Psoas muscle (tissue), 8 donors: ENCODE measurements around the gene GPC6. TPM values are rescaled to one million over a fixed set of nuclear protein-coding genes. Genes with fewer than 3 reads are reported as not detected.

ENCODE experiments used
- ATAC-seq, 4 donors: fragments of 200-7000 bp; cut with Tn5 transposase; one replicate each; pipeline ENCODE4 v1.9.1; 2020; ENCODE audit warnings: moderate library complexity in 3 of 4, mild to moderate bottlenecking in 2 of 4
- DNase-seq, 2 donors: peaks; one replicate each; pipeline ENCODE4 v3.0.0-alpha.2; 2020
- H3K27ac ChIP-seq: fragments of 200-600 bp; one replicate; pipeline ENCODE4 v1.8.0; 2022
- H3K27me3 ChIP-seq, 3 donors: fragments of 200-600 bp in 1 of 3; one replicate each; pipeline versions ENCODE4 v1.6.1 to v1.8.0; 2013 to 2022; ENCODE audit warnings: low read length in 2 of 3, mild to moderate bottlenecking in 2 of 3, moderate library complexity in 1 of 3; ENCODE audit not compliant: insufficient read depth in 3 of 3
- H3K36me3 ChIP-seq, 2 donors: fragments of 200-600 bp in 1 of 2; one replicate each; pipeline versions ENCODE4 v1.6.1 to v1.8.0; 2013 to 2022; ENCODE audit warnings: low read depth in 1 of 2, mild to moderate bottlenecking in 1 of 2, moderate library complexity in 1 of 2; ENCODE audit not compliant: insufficient read depth in 1 of 2
- H3K4me1 ChIP-seq: fragments of 200-600 bp; one replicate; pipeline ENCODE4 v1.8.0; 2022
- H3K4me3 ChIP-seq: fragments of 200-600 bp; one replicate; pipeline ENCODE4 v1.8.0; 2022; ENCODE audit warnings: mild to moderate bottlenecking
- H3K9me3 ChIP-seq: fragments of 200-600 bp; one replicate; pipeline ENCODE4 v1.8.0; 2022
- WGBS, 3 donors: extraction: QIAGEN DNeasy Blood & Tissue Kit; methylation state at CpG; one replicate each; pipeline versions ENCODE4 v1.1.6 to v1.1.7; 2013; 5-methylcytosine and 5-hydroxymethylcytosine counted together
- intact Hi-C, 2 donors: fragments of 100-400 bp; cut with DNase I; formaldehyde crosslinking; loops; one replicate each; pipeline versions ENCODE4 v1.11.0 to v1.14.2; 2022
- polyA plus RNA-seq, 3 donors: library from polyadenylated mRNA; stranded (reverse); fragments of 200-250 nt; gene quantifications; one replicate each; pipeline ENCODE4 v1.2.3, GENCODE V29; 2013
- total RNA-seq, 4 donors: library from RNA; stranded (reverse); fragmentation: NEBNext Ultra II Directional in 2 of 4; extraction: Animal tissue kit (Norgen Biotek cat#: 25700) in 2 of 4; gene quantifications; one replicate each; pipeline versions ENCODE4 v1.2.1 to v1.2.4, GENCODE V29; 2021 to 2023
- TF ChIP-seq, protein P1 (sequence below): fragments of 200-600 bp; IDR thresholded peaks from one replicate; pipeline ENCODE4 v1.8.0; 2022; ENCODE audit warnings: antibody characterized with exemption
- donor health status: healthy with polysubstance abuse.
- donor health status: DM: no; HTN: no; CAD: no; lungs with moderate emphysema.
- donor health status: Bipolar disorder and iron deficiency.
- donor health status: healthy.
- donor health status: DM: yes; HTN: yes; CAD: no.
- donor health status: DM: no; HTN: no; CAD: no.
- donor health status: DM: no; HTN: no; CAD: no.
- donor health status: DM: yes; HTN: yes; CAD: no.

GPC6 gene
- total and polyA plus RNA-seq, 7 donors: 0.07 to 3.7 (median 0.57) TPM

DNA sequence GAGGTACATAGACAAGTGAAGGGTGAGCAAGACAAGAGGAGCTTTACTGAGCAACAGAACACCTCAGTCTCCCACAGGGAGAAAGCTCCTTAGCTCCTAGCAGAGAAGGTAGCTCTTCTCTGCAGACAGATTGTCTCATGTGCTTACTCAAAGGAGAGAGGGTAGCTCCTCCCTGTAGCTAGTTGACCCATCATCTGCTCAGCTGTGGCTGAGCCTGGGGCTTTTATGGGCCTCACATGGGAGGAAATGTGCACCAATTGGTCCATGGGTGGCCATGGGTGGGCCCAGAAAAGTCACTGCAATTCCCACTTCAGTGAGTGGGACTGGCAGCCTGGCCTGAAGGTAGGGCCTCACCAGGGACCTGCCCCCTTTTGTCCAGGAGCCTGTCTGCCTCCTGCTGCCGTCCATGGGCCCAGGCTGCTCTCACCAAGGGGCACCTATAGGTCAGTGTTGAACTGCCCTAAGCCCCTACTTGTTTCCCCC is 246.2 kb downstream of the GPC6 start:
- TF ChIP-seq, protein P1, sequence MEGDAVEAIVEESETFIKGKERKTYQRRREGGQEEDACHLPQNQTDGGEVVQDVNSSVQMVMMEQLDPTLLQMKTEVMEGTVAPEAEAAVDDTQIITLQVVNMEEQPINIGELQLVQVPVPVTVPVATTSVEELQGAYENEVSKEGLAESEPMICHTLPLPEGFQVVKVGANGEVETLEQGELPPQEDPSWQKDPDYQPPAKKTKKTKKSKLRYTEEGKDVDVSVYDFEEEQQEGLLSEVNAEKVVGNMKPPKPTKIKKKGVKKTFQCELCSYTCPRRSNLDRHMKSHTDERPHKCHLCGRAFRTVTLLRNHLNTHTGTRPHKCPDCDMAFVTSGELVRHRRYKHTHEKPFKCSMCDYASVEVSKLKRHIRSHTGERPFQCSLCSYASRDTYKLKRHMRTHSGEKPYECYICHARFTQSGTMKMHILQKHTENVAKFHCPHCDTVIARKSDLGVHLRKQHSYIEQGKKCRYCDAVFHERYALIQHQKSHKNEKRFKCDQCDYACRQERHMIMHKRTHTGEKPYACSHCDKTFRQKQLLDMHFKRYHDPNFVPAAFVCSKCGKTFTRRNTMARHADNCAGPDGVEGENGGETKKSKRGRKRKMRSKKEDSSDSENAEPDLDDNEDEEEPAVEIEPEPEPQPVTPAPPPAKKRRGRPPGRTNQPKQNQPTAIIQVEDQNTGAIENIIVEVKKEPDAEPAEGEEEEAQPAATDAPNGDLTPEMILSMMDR: no peak

DNA sequence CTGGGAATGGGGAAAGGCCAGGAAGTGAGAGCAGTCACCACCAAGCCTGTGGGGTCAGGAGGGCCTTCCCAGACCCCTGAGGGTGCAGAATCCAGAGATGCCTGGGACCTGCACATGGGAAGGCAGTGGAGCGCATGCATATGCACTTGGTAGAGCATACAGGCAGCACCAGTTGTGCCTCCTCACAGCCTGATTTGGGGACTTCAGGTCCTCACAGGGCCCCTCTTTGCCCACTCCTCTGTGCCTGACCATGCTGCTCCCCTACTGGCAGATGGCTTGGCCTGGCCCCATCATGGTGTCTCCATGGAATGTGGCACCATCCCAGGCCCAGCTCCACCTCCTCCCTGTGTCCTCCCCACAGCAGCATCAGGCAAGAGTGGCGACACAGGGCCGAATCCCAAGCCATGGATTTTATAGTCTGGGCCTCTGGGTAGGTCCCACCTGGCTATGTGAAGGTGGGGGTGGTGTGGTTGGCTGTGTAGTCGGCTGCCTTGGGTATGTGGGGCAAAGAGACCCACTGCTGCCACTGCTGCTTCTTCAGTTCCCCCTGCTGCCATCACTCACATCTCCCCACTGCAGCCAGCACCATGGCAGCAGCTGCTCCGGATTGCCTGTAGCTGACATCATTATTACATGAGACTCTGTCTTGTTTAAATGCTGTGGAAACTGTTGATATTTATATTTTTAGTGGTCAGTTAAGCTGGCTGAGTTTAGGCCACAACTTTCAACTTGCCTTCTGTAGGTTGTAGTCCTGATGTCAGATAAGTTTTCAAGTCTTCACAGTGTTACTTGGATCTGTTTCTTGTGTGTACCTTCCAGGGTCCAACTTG is 247.0 kb downstream of the GPC6 start:
- Histone ChIP-seq H3K36me3 (no peaks in the 10 kb centered on the region), H3K4me3 (no peak overlapping the region), H3K9me3 (peaks cover 11% of the 10 kb centered on the region), H3K27ac (no peak overlapping the region), H3K27me3 (no peaks in the 10 kb centered on the region), H3K4me1 (no peaks in the 10 kb centered on the region)
- DNase-seq (no peak), ATAC-seq (no peak)
- 26 to 56% (median 42%) methylated on average over 4 to 5 of the region's 5 CpGs for WGBS, 3 donors
- TF ChIP-seq, protein P1: no peak
- intact Hi-C loops: no loop called here

More for the DNA sequence above, 246.2 kb downstream of the GPC6 start:
- ATAC-seq: no peak
- DNase-seq: no peak
- no peaks in the 10 kb centered on the region for H3K27me3 ChIP-seq
- no peak overlapping the region for H3K27ac ChIP-seq
- intact Hi-C loops: no loop called here
- H3K36me3 ChIP-seq: no peaks in the 10 kb centered on the region
- peaks cover 11% of the 10 kb centered on the region for H3K9me3 ChIP-seq
- H3K4me3 ChIP-seq: no peak overlapping the region
- 80 to 88% (median 86%) methylated on average over 1 of the region's 1 CpG for WGBS, 3 donors
- H3K4me1 ChIP-seq: no peaks in the 10 kb centered on the region

DNA sequence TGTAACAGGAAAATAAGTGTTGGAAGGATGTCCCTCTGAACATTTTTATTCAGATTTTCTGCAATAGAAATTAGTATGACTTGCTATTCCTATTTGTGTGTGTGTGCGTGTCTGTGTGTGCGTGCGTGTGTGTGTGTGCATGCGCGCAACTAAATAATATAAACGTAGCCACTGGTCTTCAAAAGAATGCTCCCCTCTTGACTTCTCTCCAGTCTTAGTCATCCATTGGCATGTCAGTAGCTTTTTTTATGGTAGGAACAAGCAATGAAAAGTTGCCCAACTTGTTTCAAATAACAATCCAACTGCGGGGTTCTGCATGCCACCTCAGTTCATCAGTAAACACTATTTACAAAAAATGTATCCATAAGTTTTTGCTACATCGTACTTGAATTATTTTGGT is 249.6 kb downstream of the GPC6 start:
- no peaks in the 10 kb centered on the region for H3K4me1 ChIP-seq
- H3K27me3 ChIP-seq: no peaks in the 10 kb centered on the region
- peaks cover 3% of the 10 kb centered on the region for H3K9me3 ChIP-seq
- TF ChIP-seq, protein P1: no peak
- intact Hi-C loops: no loop called here
- DNase-seq (no peak), ATAC-seq (no peak)
- no peaks in the 10 kb centered on the region for H3K36me3 ChIP-seq
- no peak overlapping the region for H3K27ac ChIP-seq
- WGBS, 3 donors: 33 to 49% (median 34%) methylated on average over 8 of the region's 8 CpGs
- H3K4me3 ChIP-seq: no peak overlapping the region

DNA sequence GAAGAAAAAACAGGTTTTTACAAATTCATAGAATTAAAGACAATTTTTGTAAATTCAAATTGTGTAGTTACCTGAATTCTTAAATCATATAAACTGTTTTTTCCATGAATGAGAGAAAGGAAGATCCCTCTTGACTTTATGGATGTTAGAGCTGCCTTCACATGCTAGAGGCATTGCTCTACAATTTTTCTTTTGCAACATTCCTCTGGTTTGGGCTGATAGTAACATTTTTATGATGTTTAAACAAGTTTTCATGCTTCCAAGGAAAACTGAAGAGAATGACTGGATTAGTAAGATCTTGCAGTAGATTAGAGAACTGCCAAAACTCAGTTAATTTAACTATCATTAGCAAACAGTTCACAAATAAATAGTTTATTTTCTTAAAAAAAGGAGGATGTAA is 250.6 kb downstream of the GPC6 start:
- no peak for ATAC-seq
- Histone ChIP-seq H3K27me3 (no peaks in the 10 kb centered on the region), H3K27ac (no peak overlapping the region), H3K4me1 (no peaks in the 10 kb centered on the region), H3K4me3 (no peak overlapping the region), H3K36me3 (no peaks in the 10 kb centered on the region), H3K9me3 (no peaks in the 10 kb centered on the region)
- intact Hi-C loops: no loop called here
- TF ChIP-seq, protein P1: no peak
- no peak for DNase-seq
